ENCODE results near the gene DACT3. TPM values are rescaled to one million over a fixed set of nuclear protein-coding genes. Genes with fewer than 3 reads are reported as not detected.

The DACT3 gene
- total and polyA plus RNA-seq, 11 donors, result 2.4 to 23.4 (median 14.2) TPM

- Histone ChIP-seq H3K4me3 (no peak overlapping the region), H3K4me1 (no peaks in the 10 kb centered on the region), H3K9me3 (no peaks in the 10 kb centered on the region), H3K36me3 (peaks cover 0 to 15% (median 10%) of the 10 kb centered on the region in 9 donors), H3K27me3 (no peaks in the 10 kb centered on the region), H3K27ac (no peak overlapping the region)
- no peak for DNase-seq
- ATAC-seq, result no peak
- WGBS, 4 donors, result 91 to 95% (median 94%) methylated on average over 3 of the region's 3 CpGs
- intact Hi-C loops (cut with DNase I), result loop anchor here in 3 of 10 donors (10.0 kb wide), 2 partner anchors 134 to 144 kb away; no protein-coding TSS in a partner anchor
- TF ChIP-seq, protein P1, sequence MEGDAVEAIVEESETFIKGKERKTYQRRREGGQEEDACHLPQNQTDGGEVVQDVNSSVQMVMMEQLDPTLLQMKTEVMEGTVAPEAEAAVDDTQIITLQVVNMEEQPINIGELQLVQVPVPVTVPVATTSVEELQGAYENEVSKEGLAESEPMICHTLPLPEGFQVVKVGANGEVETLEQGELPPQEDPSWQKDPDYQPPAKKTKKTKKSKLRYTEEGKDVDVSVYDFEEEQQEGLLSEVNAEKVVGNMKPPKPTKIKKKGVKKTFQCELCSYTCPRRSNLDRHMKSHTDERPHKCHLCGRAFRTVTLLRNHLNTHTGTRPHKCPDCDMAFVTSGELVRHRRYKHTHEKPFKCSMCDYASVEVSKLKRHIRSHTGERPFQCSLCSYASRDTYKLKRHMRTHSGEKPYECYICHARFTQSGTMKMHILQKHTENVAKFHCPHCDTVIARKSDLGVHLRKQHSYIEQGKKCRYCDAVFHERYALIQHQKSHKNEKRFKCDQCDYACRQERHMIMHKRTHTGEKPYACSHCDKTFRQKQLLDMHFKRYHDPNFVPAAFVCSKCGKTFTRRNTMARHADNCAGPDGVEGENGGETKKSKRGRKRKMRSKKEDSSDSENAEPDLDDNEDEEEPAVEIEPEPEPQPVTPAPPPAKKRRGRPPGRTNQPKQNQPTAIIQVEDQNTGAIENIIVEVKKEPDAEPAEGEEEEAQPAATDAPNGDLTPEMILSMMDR (IDR thresholded peaks at IDR 0.05), result no peak
- TF ChIP-seq POLR2A (IDR thresholded peaks at IDR 0.05), result no peak
Measured at GRCh38 chr19:46668662-46669061, 7.7 kb upstream of the DACT3 start.

DNA sequence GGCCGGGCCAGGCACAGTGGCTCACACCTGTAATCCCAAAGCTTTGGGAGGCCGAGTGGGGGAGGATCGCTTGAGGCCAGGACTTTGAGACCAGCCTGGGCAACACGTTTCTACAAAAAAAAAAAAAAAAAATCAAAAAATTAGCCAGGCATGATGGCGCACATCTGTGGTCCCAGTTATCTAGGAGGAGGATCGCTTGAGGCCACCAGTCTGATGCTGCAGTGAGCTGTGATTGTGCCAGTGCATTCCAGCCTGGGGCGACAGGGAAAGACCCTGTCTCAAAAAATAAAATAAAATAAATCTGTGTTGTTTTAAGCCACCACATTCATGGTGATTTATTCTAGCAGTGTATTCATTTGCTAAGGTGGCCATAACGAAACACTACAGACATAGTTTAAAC, 4.1 kb upstream of the DACT3 start:
- DNase-seq, result no peak
- Histone ChIP-seq H3K4me1 (peaks cover 0 to 17% (median 12%) of the 10 kb centered on the region in 12 donors), H3K9me3 (no peaks in the 10 kb centered on the region), H3K27ac (no peak overlapping the region), H3K27me3 (peaks cover 0 to 5% (median 0%) of the 10 kb centered on the region in 9 donors), H3K36me3 (no peaks in the 10 kb centered on the region), H3K4me3 (no peak overlapping the region)
- 88 to 93% (median 91%) methylated on average over 8 of the region's 8 CpGs for WGBS, 4 donors
- no peak for ATAC-seq
- intact Hi-C loops (cut with DNase I), result loop anchor here in 3 of 10 donors (10.0 kb wide), 2 partner anchors 130 to 140 kb away; no protein-coding TSS in a partner anchor
- TF ChIP-seq POLR2A (IDR thresholded peaks at IDR 0.05), result no peak
- TF ChIP-seq, protein P1 (IDR thresholded peaks at IDR 0.05), result no peak

GRCh38 chr19:46661735-46662592, 982 bp upstream of the DACT3 start:
- H3K27me3 ChIP-seq, result peaks cover 0 to 24% (median 0%) of the 10 kb centered on the region in 9 donors
- no peaks in the 10 kb centered on the region for H3K36me3 ChIP-seq
- no peaks in the 10 kb centered on the region for H3K9me3 ChIP-seq
- intact Hi-C loops (cut with DNase I), result loop anchor here (1.0 to 10.0 kb wide), 9 partner anchors 45 to 137 kb away; no protein-coding TSS in a partner anchor
- TF ChIP-seq POLR2A (IDR thresholded peaks at IDR 0.05), result no peak
- TF ChIP-seq, protein P1 (IDR thresholded peaks at IDR 0.05), result peak; percentile 85 to 97 (median 92)
- H3K4me3 ChIP-seq, result peak overlapping the region in 11 of 12 donors; percentile 14 to 77 (median 44)
- DNase-seq (peak; percentile 82 to 88 (median 86)), ATAC-seq (peak; percentile 66 to 80 (median 76))
- H3K4me1 ChIP-seq, result peaks cover 0 to 32% (median 21%) of the 10 kb centered on the region in 12 donors
- peak overlapping the region in 11 of 12 donors; percentile 32 to 86 (median 65) for H3K27ac ChIP-seq
- 5 to 8% (median 7%) methylated on average over 19 of the region's 19 CpGs for WGBS, 4 donors

DNA sequence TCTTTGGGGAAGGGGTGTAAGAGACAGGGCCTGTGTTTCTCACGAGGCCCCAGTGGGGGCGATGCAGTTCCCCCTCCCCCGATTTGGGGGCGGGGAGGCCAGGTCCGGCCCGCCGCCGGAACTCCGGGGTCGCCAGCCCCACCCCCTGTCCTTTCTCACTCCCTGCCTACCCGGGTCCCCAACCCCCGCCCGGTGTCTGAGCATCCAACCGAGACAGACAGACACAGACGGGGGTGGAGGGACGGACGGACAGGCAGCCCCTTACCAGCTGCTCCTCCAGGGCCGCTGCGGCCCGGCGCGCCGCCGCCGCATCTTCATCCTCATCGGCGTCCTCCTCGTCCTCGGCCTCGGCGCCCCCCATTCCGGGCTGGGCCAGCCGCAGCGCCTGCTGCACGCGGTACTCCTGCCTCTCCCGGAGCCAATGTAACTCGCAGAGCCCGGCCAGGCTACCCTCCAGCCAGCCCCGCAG, 397 bp downstream of the DACT3 start:
- peaks cover 0 to 32% (median 21%) of the 10 kb centered on the region in 12 donors for H3K4me1 ChIP-seq
- no peak for TF ChIP-seq POLR2A (IDR thresholded peaks at IDR 0.05)
- TF ChIP-seq, protein P1 (IDR thresholded peaks at IDR 0.05), result no peak
- H3K27ac ChIP-seq, result peak overlapping the region in 11 of 12 donors; percentile 5 to 94 (median 71)
- intact Hi-C loops (cut with DNase I), result loop anchor here in 6 of 10 donors (5.0 to 10.0 kb wide), 3 partner anchors 126 to 136 kb away; no protein-coding TSS in a partner anchor
- peaks cover 0 to 6% (median 0%) of the 10 kb centered on the region in 9 donors for H3K36me3 ChIP-seq
- 0% methylated on average over 23 to 40 of the region's 40 CpGs for WGBS, 4 donors
- H3K4me3 ChIP-seq, result peak overlapping the region; percentile 46 to 79 (median 70)
- H3K27me3 ChIP-seq, result peaks cover 0 to 24% (median 0%) of the 10 kb centered on the region in 9 donors
- ATAC-seq, result peak in 1 of 4 donors; percentile 0
- no peaks in the 10 kb centered on the region for H3K9me3 ChIP-seq
- peak in 3 of 5 donors; percentile 48 to 59 (median 53) for DNase-seq
